Astrocyte of the spinal cord (primary cell): ENCODE results near the gene RIPOR3.
"Not testable (repeated sequence)": the region's sequence is repeated elsewhere in the genome, so short reads cannot be mapped to it uniquely, and the experiment has no call there.

Experiments used
- DNase-seq: peaks from one replicate; pipeline ENCODE4 v3.0.0; 2011; ENCODE audit warnings: low read depth, low spot score
- H3K4me3 ChIP-seq: 2 replicates; pipeline ENCODE4 v1.5.1; 2011; ENCODE audit warnings: low read depth, mild to moderate bottlenecking, low read length, moderate library complexity
- CTCF ChIP-seq: IDR thresholded peaks from 2 replicates; pipeline ENCODE4 v1.5.1; 2012; ENCODE audit warnings: low read depth, mild to moderate bottlenecking, low read length, inconsistent platforms
- in situ Hi-C: cut with HindIII; loops from 2 replicates; pipeline ENCODE4 v1.10.0; 2017; ENCODE audit warnings: low sequenced_read_pairs

Gene RIPOR3

GRCh38 chr20:50678169-50678898, 13.0 kb downstream of the RIPOR3 start:
- DNase-seq = no peak
- TF ChIP-seq CTCF = no peak
- in situ Hi-C loops = no loop called here
- no peak overlapping the region for H3K4me3 ChIP-seq

- in situ Hi-C loops = no loop called here
- no peak overlapping the region for H3K4me3 ChIP-seq
- TF ChIP-seq CTCF = no peak
- DNase-seq = no peak
These were observed 14.5 kb downstream of the RIPOR3 start for GRCh38 chr20:50676858-50677257.

- H3K4me3 ChIP-seq, DNase-seq, in situ Hi-C loops: not testable (repeated sequence)
These were observed 15.0 kb downstream of the RIPOR3 start for GRCh38 chr20:50676377-50676731.

GRCh38 chr20:50675671-50676376, 15.5 kb downstream of the RIPOR3 start:
- in situ Hi-C loops = no loop called here
- TF ChIP-seq CTCF = no peak
- no peak for DNase-seq
- no peak overlapping the region for H3K4me3 ChIP-seq

- H3K4me3 ChIP-seq = no peak overlapping the region
- DNase-seq = no peak
- no peak for TF ChIP-seq CTCF
- in situ Hi-C loops = no loop called here
These were observed 17.1 kb downstream of the RIPOR3 start for GRCh38 chr20:50674138-50674825.

GRCh38 chr20:50673466-50674137, 17.7 kb downstream of the RIPOR3 start:
- no peak for TF ChIP-seq CTCF
- H3K4me3 ChIP-seq = no peak overlapping the region
- in situ Hi-C loops = no loop called here
- DNase-seq = no peak
